ENCODE measurements around the gene OSBP2. TPM values are rescaled to one million over a fixed set of nuclear protein-coding genes. Genes with fewer than 3 reads are reported as not detected.
"Not testable (repeated sequence)": the region's sequence is repeated elsewhere in the genome, so short reads cannot be mapped to it uniquely, and the experiment has no call there.

Gene OSBP2
- total RNA-seq, 4 donors from 2014 or later, result 0.60 to 7.5 (median 4.3) TPM

DNA sequence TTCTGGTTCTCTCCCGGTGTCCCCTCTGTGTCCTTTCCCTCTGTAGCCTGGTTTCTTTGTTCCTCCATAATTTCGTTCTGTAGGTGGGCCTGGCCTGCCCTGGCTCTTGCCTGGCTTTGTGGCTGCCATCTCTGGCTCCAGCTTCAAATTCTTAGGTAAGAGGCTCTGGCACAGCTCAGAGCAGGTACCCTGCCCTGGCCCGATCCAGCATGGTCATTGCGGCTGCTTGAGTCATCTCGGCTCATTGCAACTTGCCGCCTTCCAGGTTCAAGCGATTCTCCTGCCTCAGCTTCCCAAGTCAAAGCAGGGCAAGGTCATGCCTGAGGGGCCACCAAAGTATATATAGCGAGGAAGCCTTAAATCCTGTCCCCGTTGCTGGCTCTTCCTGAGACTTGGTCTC, 76.0 kb downstream of the OSBP2 start:
- H3K4me3 ChIP-seq, result no peak overlapping the region
- peaks cover 0 to 12% (median 5%) of the 10 kb centered on the region in 4 donors for H3K4me1 ChIP-seq
- DNase-seq, result no peak
- no peaks in the 10 kb centered on the region for H3K9me3 ChIP-seq
- in situ Hi-C loops (cut with MboI; ENCODE audit: low pct_ligation_motif_present in 1 of 4, low pct_unique_long_range_greater_than_20kb in 1 of 4, low sequenced_read_pairs in 3 of 4) (no loop called here), intact Hi-C loops (cut with DNase I; ENCODE audit: low total_unique reads) (no loop called here)
- no peak overlapping the region for H3K27ac ChIP-seq
- H3K27me3 ChIP-seq, result no peaks in the 10 kb centered on the region
- no peaks in the 10 kb centered on the region for H3K36me3 ChIP-seq
- 80 to 93% methylated on average over 2 to 7 of the region's 9 CpGs for WGBS, 2 donors (ENCODE audit: low coverage in 1 of 2)
- TF ChIP-seq POLR2A (IDR thresholded peaks at IDR 0.05) (no peak), EP300 (IDR thresholded peaks at IDR 0.05; ENCODE audit: low read depth) (no peak), POLR2AphosphoS5 (IDR thresholded peaks at IDR 0.05) (no peak)
- TF ChIP-seq, protein P1, sequence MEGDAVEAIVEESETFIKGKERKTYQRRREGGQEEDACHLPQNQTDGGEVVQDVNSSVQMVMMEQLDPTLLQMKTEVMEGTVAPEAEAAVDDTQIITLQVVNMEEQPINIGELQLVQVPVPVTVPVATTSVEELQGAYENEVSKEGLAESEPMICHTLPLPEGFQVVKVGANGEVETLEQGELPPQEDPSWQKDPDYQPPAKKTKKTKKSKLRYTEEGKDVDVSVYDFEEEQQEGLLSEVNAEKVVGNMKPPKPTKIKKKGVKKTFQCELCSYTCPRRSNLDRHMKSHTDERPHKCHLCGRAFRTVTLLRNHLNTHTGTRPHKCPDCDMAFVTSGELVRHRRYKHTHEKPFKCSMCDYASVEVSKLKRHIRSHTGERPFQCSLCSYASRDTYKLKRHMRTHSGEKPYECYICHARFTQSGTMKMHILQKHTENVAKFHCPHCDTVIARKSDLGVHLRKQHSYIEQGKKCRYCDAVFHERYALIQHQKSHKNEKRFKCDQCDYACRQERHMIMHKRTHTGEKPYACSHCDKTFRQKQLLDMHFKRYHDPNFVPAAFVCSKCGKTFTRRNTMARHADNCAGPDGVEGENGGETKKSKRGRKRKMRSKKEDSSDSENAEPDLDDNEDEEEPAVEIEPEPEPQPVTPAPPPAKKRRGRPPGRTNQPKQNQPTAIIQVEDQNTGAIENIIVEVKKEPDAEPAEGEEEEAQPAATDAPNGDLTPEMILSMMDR (IDR thresholded peaks at IDR 0.05), result no peak

DNA sequence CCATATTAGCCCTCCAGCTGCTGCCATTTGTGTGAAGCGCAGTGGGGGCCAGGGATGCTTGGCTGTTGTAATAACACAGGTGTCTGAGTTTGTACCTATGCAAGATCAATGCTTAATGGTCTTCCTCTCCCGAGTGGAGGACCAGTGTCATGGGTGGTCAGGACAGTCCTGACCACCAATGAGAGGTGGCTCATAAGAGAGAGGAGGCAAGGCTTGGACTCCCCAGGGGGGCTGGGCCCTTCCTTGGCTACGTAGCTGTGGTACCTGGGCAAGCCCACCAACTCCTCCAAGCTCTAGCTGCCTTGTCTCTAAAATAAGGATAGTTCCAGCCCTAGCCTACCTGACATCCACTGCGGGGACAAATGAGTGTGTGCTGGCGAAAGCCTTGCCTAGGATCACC, 79.2 kb downstream of the OSBP2 start:
- no peaks in the 10 kb centered on the region for H3K27me3 ChIP-seq
- TF ChIP-seq POLR2A (IDR thresholded peaks at IDR 0.05) (no peak), POLR2AphosphoS5 (IDR thresholded peaks at IDR 0.05) (no peak), EP300 (IDR thresholded peaks at IDR 0.05; ENCODE audit: low read depth) (no peak)
- TF ChIP-seq, protein P1 (IDR thresholded peaks at IDR 0.05), result no peak
- no peak overlapping the region for H3K27ac ChIP-seq
- H3K4me3 ChIP-seq, result no peak overlapping the region
- WGBS, 2 donors (ENCODE audit: low coverage in 1 of 2), result 93% methylated on average over 5 of the region's 5 CpGs; no CpG with 5 or more reads in 1 of the 2 donors
- intact Hi-C loops (cut with DNase I; ENCODE audit: low total_unique reads), result no loop called here
- H3K9me3 ChIP-seq, result no peaks in the 10 kb centered on the region
- H3K36me3 ChIP-seq, result no peaks in the 10 kb centered on the region
- no peak for DNase-seq
- in situ Hi-C loops (cut with MboI; ENCODE audit: low pct_ligation_motif_present in 1 of 4, low pct_unique_long_range_greater_than_20kb in 1 of 4, low sequenced_read_pairs in 3 of 4), result no loop called here
- H3K4me1 ChIP-seq, result no peaks in the 10 kb centered on the region

DNA sequence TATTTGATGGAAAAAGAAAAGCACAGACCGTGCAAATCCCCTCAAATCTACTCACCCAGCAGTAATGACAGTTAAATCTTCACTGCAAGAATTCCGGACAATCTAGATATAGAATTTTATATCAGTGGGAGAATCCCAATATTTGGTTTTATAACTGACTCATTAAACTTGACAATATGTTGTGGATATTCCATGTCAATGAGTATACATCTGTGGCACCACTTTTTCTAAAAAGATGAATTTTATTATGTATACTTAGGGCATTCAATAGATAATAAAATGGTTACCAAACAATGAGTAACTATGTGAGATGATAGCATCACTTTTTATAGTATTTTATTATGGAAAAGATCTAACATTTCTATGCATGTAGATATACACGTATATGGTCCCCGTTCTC, 79.9 kb downstream of the OSBP2 start:
- DNase-seq, result no peak
- Histone ChIP-seq H3K9me3 (no peaks in the 10 kb centered on the region), H3K4me3 (no peak overlapping the region), H3K27ac (no peak overlapping the region), H3K27me3 (no peaks in the 10 kb centered on the region), H3K36me3 (no peaks in the 10 kb centered on the region), H3K4me1 (no peaks in the 10 kb centered on the region)
- 84 to 87% methylated on average over 4 of the region's 4 CpGs for WGBS, 2 donors (ENCODE audit: low coverage in 1 of 2)
- no peak for TF ChIP-seq EP300 (IDR thresholded peaks at IDR 0.05; ENCODE audit: low read depth)
- no peak for TF ChIP-seq POLR2AphosphoS5 (IDR thresholded peaks at IDR 0.05)
- TF ChIP-seq, protein P1 (IDR thresholded peaks at IDR 0.05), result no peak
- no peak for TF ChIP-seq POLR2A (IDR thresholded peaks at IDR 0.05)
- intact Hi-C loops (cut with DNase I; ENCODE audit: low total_unique reads), result no loop called here
- in situ Hi-C loops (cut with MboI; ENCODE audit: low pct_ligation_motif_present in 1 of 4, low pct_unique_long_range_greater_than_20kb in 1 of 4, low sequenced_read_pairs in 3 of 4), result no loop called here

DNA sequence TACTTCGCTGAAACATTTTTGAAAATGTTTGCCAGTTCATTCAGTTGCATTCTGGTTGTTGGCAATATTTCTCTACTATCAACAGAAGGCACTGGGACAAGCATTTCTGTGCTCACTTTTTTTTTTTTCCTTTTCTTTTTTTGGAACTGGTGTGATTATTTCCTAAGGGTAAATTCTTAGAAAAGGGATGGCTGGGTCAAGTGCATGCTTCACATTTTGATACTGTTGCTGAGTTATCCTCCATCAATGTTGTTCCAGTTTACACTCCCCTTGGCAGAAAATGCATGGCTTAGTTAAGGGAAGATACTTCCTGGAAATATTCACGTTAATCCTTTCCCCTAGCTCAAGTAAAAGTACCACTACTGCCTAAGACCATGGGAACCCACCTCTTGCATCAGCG, 81.8 kb downstream of the OSBP2 start:
- no peak overlapping the region for H3K4me3 ChIP-seq
- H3K36me3 ChIP-seq, result no peaks in the 10 kb centered on the region
- 74 to 94% methylated on average over 2 to 3 of the region's 3 CpGs for WGBS, 2 donors (ENCODE audit: low coverage in 1 of 2)
- in situ Hi-C loops (cut with MboI; ENCODE audit: low pct_ligation_motif_present in 1 of 4, low pct_unique_long_range_greater_than_20kb in 1 of 4, low sequenced_read_pairs in 3 of 4) (no loop called here), intact Hi-C loops (cut with DNase I; ENCODE audit: low total_unique reads) (no loop called here)
- TF ChIP-seq POLR2A (IDR thresholded peaks at IDR 0.05) (no peak), POLR2AphosphoS5 (IDR thresholded peaks at IDR 0.05) (no peak), EP300 (IDR thresholded peaks at IDR 0.05; ENCODE audit: low read depth) (no peak)
- TF ChIP-seq, protein P1 (IDR thresholded peaks at IDR 0.05), result no peak
- no peak for DNase-seq
- H3K4me1 ChIP-seq, result no peaks in the 10 kb centered on the region
- H3K27ac ChIP-seq, result no peak overlapping the region
- no peaks in the 10 kb centered on the region for H3K27me3 ChIP-seq
- H3K9me3 ChIP-seq, result no peaks in the 10 kb centered on the region

DNA sequence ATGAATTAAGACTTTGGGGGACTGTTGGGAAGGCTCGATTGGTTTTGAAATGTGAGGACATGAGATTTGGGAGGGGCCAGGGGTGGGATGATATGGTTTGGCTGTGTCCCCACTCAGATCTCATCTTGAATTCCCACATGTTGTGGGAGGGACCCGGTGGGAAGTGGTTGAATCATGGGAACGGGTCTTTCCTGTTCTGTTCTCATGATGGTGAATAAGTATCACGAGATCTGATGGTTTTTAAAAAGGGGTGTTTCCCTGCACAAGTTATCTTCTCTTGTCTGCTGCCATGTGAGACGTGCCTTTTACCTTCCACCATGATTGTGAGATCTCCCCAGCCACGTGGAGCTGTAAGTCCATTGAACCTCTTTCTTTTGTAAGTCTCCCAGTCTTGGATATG, 82.5 kb downstream of the OSBP2 start:
- DNase-seq; intact Hi-C loops (cut with DNase I; ENCODE audit: low total_unique reads); H3K4me1 ChIP-seq; H3K27ac ChIP-seq; H3K4me3 ChIP-seq; in situ Hi-C loops (cut with MboI; ENCODE audit: low pct_ligation_motif_present in 1 of 4, low pct_unique_long_range_greater_than_20kb in 1 of 4, low sequenced_read_pairs in 3 of 4); H3K9me3 ChIP-seq; H3K36me3 ChIP-seq; H3K27me3 ChIP-seq: not testable (repeated sequence)
- WGBS, 2 donors (ENCODE audit: low coverage in 1 of 2), result 65 to 74% methylated on average over 5 to 6 of the region's 6 CpGs
